ENCODE results near the gene ZDHHC6. TPM values are rescaled to one million over a fixed set of nuclear protein-coding genes. Genes with fewer than 3 reads are reported as not detected.

The ZDHHC6 gene
- total and polyA plus RNA-seq, 12 donors: 10.8 to 51.9 (median 27.8) TPM

GRCh38 chr10:112426111-112426510 is 20.6 kb downstream of the ZDHHC6 start:
- TF ChIP-seq, protein P1, sequence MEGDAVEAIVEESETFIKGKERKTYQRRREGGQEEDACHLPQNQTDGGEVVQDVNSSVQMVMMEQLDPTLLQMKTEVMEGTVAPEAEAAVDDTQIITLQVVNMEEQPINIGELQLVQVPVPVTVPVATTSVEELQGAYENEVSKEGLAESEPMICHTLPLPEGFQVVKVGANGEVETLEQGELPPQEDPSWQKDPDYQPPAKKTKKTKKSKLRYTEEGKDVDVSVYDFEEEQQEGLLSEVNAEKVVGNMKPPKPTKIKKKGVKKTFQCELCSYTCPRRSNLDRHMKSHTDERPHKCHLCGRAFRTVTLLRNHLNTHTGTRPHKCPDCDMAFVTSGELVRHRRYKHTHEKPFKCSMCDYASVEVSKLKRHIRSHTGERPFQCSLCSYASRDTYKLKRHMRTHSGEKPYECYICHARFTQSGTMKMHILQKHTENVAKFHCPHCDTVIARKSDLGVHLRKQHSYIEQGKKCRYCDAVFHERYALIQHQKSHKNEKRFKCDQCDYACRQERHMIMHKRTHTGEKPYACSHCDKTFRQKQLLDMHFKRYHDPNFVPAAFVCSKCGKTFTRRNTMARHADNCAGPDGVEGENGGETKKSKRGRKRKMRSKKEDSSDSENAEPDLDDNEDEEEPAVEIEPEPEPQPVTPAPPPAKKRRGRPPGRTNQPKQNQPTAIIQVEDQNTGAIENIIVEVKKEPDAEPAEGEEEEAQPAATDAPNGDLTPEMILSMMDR (IDR thresholded peaks at IDR 0.05): no peak
- TF ChIP-seq POLR2A (IDR thresholded peaks at IDR 0.05): no peak
- intact Hi-C loops (cut with DNase I): loop anchor here in 1 of 2 donors (10.0 kb wide), 1 partner anchor 91 kb away; no protein-coding TSS in a partner anchor

DNA sequence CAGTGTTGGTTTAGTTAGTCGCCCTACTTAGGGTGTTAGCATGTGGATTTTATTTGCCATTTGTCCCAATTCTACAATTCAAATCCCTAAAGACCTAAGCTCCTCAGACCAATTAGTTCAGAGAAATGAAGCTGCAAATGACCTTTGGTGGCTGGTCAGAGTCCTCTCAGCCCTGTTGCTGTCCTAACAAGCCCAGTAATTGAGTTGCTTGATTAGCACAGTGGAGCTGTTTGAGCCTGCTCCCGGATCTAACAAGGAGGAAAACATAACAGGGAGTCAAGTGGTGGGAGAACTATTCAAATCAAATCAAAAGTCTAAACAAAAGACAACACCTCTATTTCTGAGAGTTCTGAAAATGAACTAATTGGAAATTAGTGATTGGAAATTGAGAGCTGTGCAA is 22.1 kb downstream of the ZDHHC6 start:
- WGBS, 4 donors: 74 to 93% (median 83%) methylated on average over 2 of the region's 2 CpGs
- H3K9me3 ChIP-seq (replicated peaks in 1 of 3): no peaks in the 10 kb centered on the region
- no peak overlapping the region for H3K27ac ChIP-seq
- intact Hi-C loops (cut with DNase I): loop anchor here in 1 of 2 donors (10.0 kb wide), 1 partner anchor 90 kb away; no protein-coding TSS in a partner anchor
- TF ChIP-seq, protein P1 (IDR thresholded peaks at IDR 0.05): no peak
- TF ChIP-seq POLR2A (IDR thresholded peaks at IDR 0.05): no peak
- no peak overlapping the region for H3K4me3 ChIP-seq
- no peak for DNase-seq
- no peaks in the 10 kb centered on the region for H3K4me1 ChIP-seq (replicated peaks in 1 of 2)
- H3K36me3 ChIP-seq (replicated peaks in 1 of 2): no peaks in the 10 kb centered on the region
- H3K27me3 ChIP-seq: no peaks in the 10 kb centered on the region

More at GRCh38 chr10:112426111-112426510, 20.6 kb downstream of the ZDHHC6 start:
- 64 to 79% (median 73%) methylated on average over 2 of the region's 2 CpGs for WGBS, 4 donors
- no peak overlapping the region for H3K4me3 ChIP-seq
- no peak for DNase-seq
- no peaks in the 10 kb centered on the region for H3K4me1 ChIP-seq (replicated peaks in 1 of 2)
- no peaks in the 10 kb centered on the region for H3K9me3 ChIP-seq (replicated peaks in 1 of 3)
- peaks cover 0 to 13% of the 10 kb centered on the region in 2 donors for H3K36me3 ChIP-seq (replicated peaks in 1 of 2)
- no peak overlapping the region for H3K27ac ChIP-seq
- no peaks in the 10 kb centered on the region for H3K27me3 ChIP-seq

GRCh38 chr10:112421731-112422130 is 25.0 kb downstream of the ZDHHC6 start:
- no peaks in the 10 kb centered on the region for H3K9me3 ChIP-seq (replicated peaks in 1 of 3)
- H3K4me3 ChIP-seq: no peak overlapping the region
- H3K4me1 ChIP-seq (replicated peaks in 1 of 2): no peaks in the 10 kb centered on the region
- no peaks in the 10 kb centered on the region for H3K27me3 ChIP-seq
- TF ChIP-seq, protein P1 (IDR thresholded peaks at IDR 0.05): no peak
- no peak for TF ChIP-seq POLR2A (IDR thresholded peaks at IDR 0.05)
- no peaks in the 10 kb centered on the region for H3K36me3 ChIP-seq (replicated peaks in 1 of 2)
- no peak for DNase-seq
- no peak overlapping the region for H3K27ac ChIP-seq
- WGBS, 4 donors: 83 to 91% (median 88%) methylated on average over 3 of the region's 3 CpGs
- intact Hi-C loops (cut with DNase I): loop anchor here in 1 of 2 donors (10.0 kb wide), 1 partner anchor 87 kb away; no protein-coding TSS in a partner anchor

GRCh38 chr10:112412696-112413095 is 34.0 kb downstream of the ZDHHC6 start:
- intact Hi-C loops (cut with DNase I): no loop called here
- Histone ChIP-seq H3K4me1 (replicated peaks in 1 of 2) (no peaks in the 10 kb centered on the region), H3K27ac (no peak overlapping the region), H3K36me3 (replicated peaks in 1 of 2) (no peaks in the 10 kb centered on the region), H3K9me3 (replicated peaks in 1 of 3) (no peaks in the 10 kb centered on the region), H3K27me3 (no peaks in the 10 kb centered on the region), H3K4me3 (no peak overlapping the region)
- no peak for DNase-seq
- TF ChIP-seq POLR2A (IDR thresholded peaks at IDR 0.05): no peak
- TF ChIP-seq, protein P1 (IDR thresholded peaks at IDR 0.05): no peak
- 87 to 93% (median 91%) methylated on average over 2 of the region's 2 CpGs for WGBS, 4 donors
